ENCODE measurements around the gene CINP. TPM values are rescaled to one million over a fixed set of nuclear protein-coding genes. Genes with fewer than 3 reads are reported as not detected.
"Not testable (repeated sequence)": the region's sequence is repeated elsewhere in the genome, so short reads cannot be mapped to it uniquely, and the experiment has no call there.

The CINP gene
- total RNA-seq, 1 donor, result 51.8 TPM

DNA sequence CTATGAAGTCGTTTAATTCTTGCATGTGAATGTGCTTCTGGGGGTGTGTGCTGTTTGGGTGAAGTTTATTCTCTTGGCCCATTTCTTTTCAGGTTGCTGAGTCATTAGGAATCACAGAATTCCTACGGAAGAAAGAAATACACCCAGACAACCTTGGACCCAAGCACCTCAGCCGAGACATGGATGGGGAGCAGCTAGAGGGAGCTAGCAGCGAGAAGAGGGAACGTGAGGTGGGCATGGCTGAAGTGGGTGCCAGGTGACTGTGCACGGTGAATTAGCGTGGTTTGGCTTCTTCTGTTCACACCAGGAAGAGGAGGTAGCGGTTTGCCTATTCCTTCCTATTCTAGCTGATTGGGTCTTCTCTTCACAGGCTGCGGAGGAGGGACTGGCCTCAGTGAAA lies 24.0 kb downstream of the CINP start:
- DNase-seq (ENCODE audit: low read depth), result no peak
- TF ChIP-seq, protein P1, sequence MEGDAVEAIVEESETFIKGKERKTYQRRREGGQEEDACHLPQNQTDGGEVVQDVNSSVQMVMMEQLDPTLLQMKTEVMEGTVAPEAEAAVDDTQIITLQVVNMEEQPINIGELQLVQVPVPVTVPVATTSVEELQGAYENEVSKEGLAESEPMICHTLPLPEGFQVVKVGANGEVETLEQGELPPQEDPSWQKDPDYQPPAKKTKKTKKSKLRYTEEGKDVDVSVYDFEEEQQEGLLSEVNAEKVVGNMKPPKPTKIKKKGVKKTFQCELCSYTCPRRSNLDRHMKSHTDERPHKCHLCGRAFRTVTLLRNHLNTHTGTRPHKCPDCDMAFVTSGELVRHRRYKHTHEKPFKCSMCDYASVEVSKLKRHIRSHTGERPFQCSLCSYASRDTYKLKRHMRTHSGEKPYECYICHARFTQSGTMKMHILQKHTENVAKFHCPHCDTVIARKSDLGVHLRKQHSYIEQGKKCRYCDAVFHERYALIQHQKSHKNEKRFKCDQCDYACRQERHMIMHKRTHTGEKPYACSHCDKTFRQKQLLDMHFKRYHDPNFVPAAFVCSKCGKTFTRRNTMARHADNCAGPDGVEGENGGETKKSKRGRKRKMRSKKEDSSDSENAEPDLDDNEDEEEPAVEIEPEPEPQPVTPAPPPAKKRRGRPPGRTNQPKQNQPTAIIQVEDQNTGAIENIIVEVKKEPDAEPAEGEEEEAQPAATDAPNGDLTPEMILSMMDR (IDR thresholded peaks at IDR 0.05; ENCODE audit: insufficient read depth, low read depth, low read length), result no peak
- no peak overlapping the region for H3K4me3 ChIP-seq (ENCODE audit: low read depth, low read length)

DNA sequence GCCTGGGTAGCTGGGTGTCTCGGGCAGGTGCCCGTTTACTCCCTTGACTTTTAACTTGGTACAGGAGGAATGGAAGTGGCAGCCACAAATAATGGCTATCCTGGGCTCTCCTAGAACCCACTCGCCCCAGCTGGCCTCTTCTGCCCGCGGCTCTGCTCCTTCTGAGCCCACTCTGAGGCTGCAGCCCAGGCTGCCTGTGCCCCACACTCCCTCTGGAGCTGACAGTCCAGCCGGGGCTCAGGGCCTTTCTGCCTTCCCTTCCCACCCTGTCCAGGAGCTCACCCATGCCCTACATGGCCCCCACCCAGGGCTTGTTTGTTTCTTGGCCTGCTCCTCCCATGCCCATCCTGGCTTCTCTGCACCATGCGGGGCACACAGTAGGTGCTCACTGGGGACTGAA lies 27.5 kb downstream of the CINP start:
- no peak for DNase-seq (ENCODE audit: low read depth)
- H3K4me3 ChIP-seq (ENCODE audit: low read depth, low read length), result no peak overlapping the region
- TF ChIP-seq, protein P1 (IDR thresholded peaks at IDR 0.05; ENCODE audit: insufficient read depth, low read depth, low read length), result no peak

DNA sequence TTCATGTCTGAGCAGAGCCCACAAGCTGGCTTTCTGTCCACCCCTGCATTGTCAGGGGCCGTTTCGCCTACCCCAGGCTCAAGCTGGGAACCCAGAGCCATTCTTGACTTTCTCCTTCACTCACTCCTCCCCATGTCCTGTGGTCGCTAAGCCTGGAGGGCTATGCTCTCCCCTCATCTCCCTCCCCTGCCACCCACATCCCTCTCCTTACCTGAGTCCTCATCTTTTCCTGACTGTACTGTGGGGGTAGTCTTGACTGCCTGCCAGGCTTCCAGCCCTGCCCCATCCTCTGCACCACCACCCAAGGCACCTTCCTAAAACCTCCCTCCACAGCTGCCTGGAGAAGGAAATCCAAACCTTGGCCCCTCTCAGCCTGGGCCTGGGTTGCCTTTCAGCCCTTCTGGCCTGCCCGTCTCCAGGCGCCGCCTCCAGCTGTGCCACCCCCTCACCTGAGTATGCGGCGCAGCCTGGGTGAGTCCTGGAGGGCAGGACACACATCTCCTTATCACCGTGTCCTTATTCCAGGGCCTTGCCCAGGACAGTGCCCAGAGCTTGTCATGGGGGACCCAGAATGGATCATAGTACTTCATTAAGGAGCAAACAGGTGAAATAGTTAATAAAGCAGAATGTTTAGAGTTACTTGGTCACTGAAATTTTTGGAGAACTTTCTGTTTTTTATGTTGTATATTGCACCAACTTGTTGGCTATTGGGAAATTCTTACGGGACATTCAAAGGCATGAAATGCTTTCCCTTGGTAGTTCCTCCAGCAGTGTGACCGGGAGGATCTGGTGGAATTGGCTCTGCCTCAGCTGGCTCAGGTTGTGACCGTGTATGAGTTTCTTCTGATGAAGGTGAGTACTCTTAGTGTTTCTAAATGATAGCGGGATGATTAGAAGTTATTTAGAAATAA lies 28.6 kb downstream of the CINP start:
- DNase-seq (ENCODE audit: low read depth), result no peak
- H3K4me3 ChIP-seq (ENCODE audit: low read depth, low read length), result no peak overlapping the region
- TF ChIP-seq, protein P1 (IDR thresholded peaks at IDR 0.05; ENCODE audit: insufficient read depth, low read depth, low read length), result no peak

DNA sequence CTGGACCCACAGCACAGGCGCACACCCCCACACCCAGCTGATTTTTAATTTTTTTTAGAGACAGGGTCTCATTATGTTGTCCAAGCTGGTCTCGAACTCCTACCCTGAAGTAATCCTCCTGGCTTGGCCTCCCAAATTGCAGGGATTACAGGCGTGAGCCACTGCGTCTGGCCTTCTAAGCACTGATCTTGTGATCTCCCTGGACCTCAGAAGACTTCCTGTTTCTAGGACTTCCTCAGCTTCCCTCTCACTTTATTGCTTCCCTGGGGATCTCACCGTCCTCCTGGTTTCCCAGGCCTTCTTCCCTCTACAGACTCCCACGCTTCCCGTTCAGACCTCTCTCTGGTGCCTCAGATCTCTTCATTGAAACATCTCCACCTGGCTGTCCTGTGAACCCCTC lies 29.3 kb downstream of the CINP start:
- no peak overlapping the region for H3K4me3 ChIP-seq (ENCODE audit: low read depth, low read length)
- DNase-seq (ENCODE audit: low read depth), result no peak
- TF ChIP-seq, protein P1 (IDR thresholded peaks at IDR 0.05; ENCODE audit: insufficient read depth, low read depth, low read length), result no peak

DNA sequence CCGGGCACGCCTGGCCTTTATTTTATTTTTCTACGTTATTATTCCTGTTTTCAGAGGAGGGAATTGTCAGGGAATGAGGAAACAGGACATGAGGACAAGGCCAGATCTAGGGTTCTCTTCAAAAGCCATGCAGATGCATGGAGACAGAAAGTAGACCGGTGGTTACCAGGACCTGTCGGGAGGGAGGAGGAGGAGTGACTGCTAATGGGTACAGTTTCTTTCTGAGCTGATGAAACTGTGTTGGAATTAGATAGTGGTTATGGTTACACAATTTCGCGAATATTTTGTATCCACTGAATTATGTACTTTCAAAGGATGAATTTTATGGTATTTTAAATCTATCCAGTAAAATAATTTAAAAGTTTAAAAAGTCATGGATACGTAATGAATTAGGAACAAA lies 31.9 kb downstream of the CINP start:
- H3K4me3 ChIP-seq (ENCODE audit: low read depth, low read length), result no peak overlapping the region
- no peak for DNase-seq (ENCODE audit: low read depth)
- TF ChIP-seq, protein P1 (IDR thresholded peaks at IDR 0.05; ENCODE audit: insufficient read depth, low read depth, low read length), result no peak

DNA sequence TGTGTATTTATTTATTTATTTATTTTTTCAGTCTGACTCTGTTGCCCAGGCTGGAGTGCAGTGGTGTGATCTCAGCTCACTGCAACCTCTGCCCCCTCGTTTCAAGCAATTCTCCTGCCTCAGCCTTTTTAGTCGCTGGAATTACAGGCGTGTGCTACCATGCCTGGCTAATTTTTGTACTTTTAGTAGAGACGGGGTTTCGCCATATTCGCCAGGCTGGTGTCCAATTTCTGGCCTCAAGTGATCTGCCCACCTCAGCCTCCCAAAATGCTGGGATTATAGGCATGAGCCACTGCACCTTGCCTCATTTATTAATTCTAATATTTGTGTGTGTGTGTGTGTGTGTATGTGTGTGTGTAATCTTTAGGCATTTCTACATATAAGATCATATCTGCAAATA lies 33.3 kb downstream of the CINP start:
- H3K4me3 ChIP-seq (ENCODE audit: low read depth, low read length); DNase-seq (ENCODE audit: low read depth): not testable (repeated sequence)

DNA sequence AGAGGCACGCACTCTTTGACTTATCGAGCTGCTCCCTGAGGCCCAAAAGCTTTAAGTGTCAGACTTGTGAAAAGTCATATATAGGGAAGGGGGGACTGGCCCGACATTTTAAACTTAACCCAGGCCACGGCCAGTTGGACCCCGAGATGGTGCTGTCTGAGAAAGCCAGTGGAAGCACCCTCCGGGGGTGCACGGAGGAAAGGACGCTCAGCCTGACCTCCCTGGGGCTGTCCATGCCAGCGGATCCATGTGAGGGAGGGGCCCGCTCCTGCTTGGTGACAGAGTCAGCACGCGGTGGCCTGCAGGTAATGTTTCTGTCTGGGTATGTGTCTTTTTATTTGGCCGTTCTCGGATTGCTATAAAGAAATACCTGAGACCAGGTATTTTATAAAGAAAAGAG lies 36.1 kb downstream of the CINP start:
- DNase-seq (ENCODE audit: low read depth), result no peak
- TF ChIP-seq, protein P1 (IDR thresholded peaks at IDR 0.05; ENCODE audit: insufficient read depth, low read depth, low read length), result no peak
- H3K4me3 ChIP-seq (ENCODE audit: low read depth, low read length), result no peak overlapping the region
